Measurements from ENCODE around the gene FAM210A. TPM values are rescaled to one million over a fixed set of nuclear protein-coding genes. Genes with fewer than 3 reads are reported as not detected.

FAM210A gene
- polyA plus RNA-seq, 1 donor (not counting 4 experiments of a cell fraction or from before 2014, with no cell fraction given), result 31.7 TPM

DNA sequence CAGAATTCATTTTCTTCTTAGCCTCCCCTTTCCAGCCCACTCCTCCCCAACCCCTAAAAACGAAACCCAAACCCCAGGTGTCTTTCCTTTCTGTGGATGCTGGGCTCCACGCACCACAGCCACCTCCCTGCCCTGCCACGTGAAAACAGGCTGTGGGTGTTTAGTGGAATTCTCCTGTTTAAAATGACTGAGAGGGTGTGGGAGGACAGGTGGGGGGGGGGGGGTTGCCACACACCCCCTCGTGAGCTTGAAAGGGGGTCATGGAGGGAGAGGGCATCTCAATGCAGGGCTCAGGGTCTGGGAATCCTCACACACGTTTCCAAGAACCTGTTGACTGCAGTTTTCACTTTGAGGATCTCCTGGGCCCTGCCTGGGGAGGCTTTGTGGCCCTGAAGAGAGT is 110.3 kb downstream of the FAM210A start:
- no peak for TF ChIP-seq EZH2 (IDR thresholded peaks at IDR 0.05; ENCODE audit: low read length)
- no peak for TF ChIP-seq CTCF (optimal IDR thresholded peaks at IDR 0.05 in 1 of 3, IDR thresholded peaks at IDR 0.05 in 1 of 3, conservative IDR thresholded peaks at IDR 0.05 in 1 of 3; ENCODE audit: extremely low read depth in 1 of 3, insufficient read depth in 2 of 3, low read length in 3 of 3)
- H3K9ac ChIP-seq (ENCODE audit: control insufficient read depth, extremely low read depth, insufficient read depth, low read length), result no peak overlapping the region
- H2AFZ ChIP-seq (ENCODE audit: control insufficient read depth, low read length), result no peak overlapping the region
- H3K9me3 ChIP-seq (ENCODE audit: control insufficient read depth, low read depth, low read length), result no peaks in the 10 kb centered on the region
- peaks cover 9% of the 10 kb centered on the region for H3K4me1 ChIP-seq (ENCODE audit: control insufficient read depth, extremely low read depth, insufficient read depth, low read length)
- FAIRE-seq (no peak), DNase-seq (ENCODE audit: low read depth, low spot score) (no peak)
- no peaks in the 10 kb centered on the region for H3K9me1 ChIP-seq (ENCODE audit: control insufficient read depth, extremely low read depth, insufficient read depth, low read length)
- no peaks in the 10 kb centered on the region for H3K79me2 ChIP-seq (ENCODE audit: control insufficient read depth, insufficient read depth, low read length)
- H3K27me3 ChIP-seq (ENCODE audit: control insufficient read depth, extremely low read depth, insufficient read depth, low read length), result peaks cover 35% of the 10 kb centered on the region
- no peak overlapping the region for H3K4me3 ChIP-seq (ENCODE audit: control insufficient read depth in 2 of 3, extremely low read depth in 1 of 3, insufficient read depth in 2 of 3, low read depth in 1 of 3, low read length in 3 of 3)
- dilution Hi-C loops (cut with MboI; ENCODE audit: extremely low pct_ligation_motif_present, low sequenced_read_pairs), result no loop called here
- no peaks in the 10 kb centered on the region for H4K20me1 ChIP-seq (ENCODE audit: control insufficient read depth, extremely low read depth, insufficient read depth, low read length)
- H3K4me2 ChIP-seq (ENCODE audit: control insufficient read depth, extremely low read depth, insufficient read depth, low read depth, low read length), result no peak overlapping the region
- no peaks in the 10 kb centered on the region for H3K36me3 ChIP-seq (ENCODE audit: control insufficient read depth in 2 of 2, extremely low read depth in 1 of 2, insufficient read depth in 2 of 2, low read length in 2 of 2)
- H3K27ac ChIP-seq (ENCODE audit: control insufficient read depth, insufficient read depth, low read length), result no peak overlapping the region

GRCh38 chr18:13615432-13615861 is 110.9 kb downstream of the FAM210A start:
- Histone ChIP-seq H3K4me1 (ENCODE audit: control insufficient read depth, extremely low read depth, insufficient read depth, low read length) (peaks cover 9% of the 10 kb centered on the region), H3K9me3 (ENCODE audit: control insufficient read depth, low read depth, low read length) (no peaks in the 10 kb centered on the region), H3K36me3 (ENCODE audit: control insufficient read depth in 2 of 2, extremely low read depth in 1 of 2, insufficient read depth in 2 of 2, low read length in 2 of 2) (no peaks in the 10 kb centered on the region), H3K27ac (ENCODE audit: control insufficient read depth, insufficient read depth, low read length) (no peak overlapping the region), H3K4me3 (ENCODE audit: control insufficient read depth in 2 of 3, extremely low read depth in 1 of 3, insufficient read depth in 2 of 3, low read depth in 1 of 3, low read length in 3 of 3) (no peak overlapping the region), H3K9ac (ENCODE audit: control insufficient read depth, extremely low read depth, insufficient read depth, low read length) (no peak overlapping the region), H3K9me1 (ENCODE audit: control insufficient read depth, extremely low read depth, insufficient read depth, low read length) (no peaks in the 10 kb centered on the region), H3K79me2 (ENCODE audit: control insufficient read depth, insufficient read depth, low read length) (no peaks in the 10 kb centered on the region), H2AFZ (ENCODE audit: control insufficient read depth, low read length) (no peak overlapping the region), H4K20me1 (ENCODE audit: control insufficient read depth, extremely low read depth, insufficient read depth, low read length) (no peaks in the 10 kb centered on the region), H3K27me3 (ENCODE audit: control insufficient read depth, extremely low read depth, insufficient read depth, low read length) (peaks cover 41% of the 10 kb centered on the region), H3K4me2 (ENCODE audit: control insufficient read depth, extremely low read depth, insufficient read depth, low read depth, low read length) (no peak overlapping the region)
- no peak for FAIRE-seq
- no peak for DNase-seq (ENCODE audit: low read depth, low spot score)
- dilution Hi-C loops (cut with MboI; ENCODE audit: extremely low pct_ligation_motif_present, low sequenced_read_pairs), result no loop called here
- TF ChIP-seq CTCF (optimal IDR thresholded peaks at IDR 0.05 in 1 of 3, IDR thresholded peaks at IDR 0.05 in 1 of 3, conservative IDR thresholded peaks at IDR 0.05 in 1 of 3; ENCODE audit: extremely low read depth in 1 of 3, insufficient read depth in 2 of 3, low read length in 3 of 3), result no peak
- no peak for TF ChIP-seq EZH2 (IDR thresholded peaks at IDR 0.05; ENCODE audit: low read length)

All from keratinocyte (primary cell).